Measurements from ENCODE around the gene KLF8.

GRCh38 chrX:56248492-56248891 lies 16.3 kb downstream of the KLF8 start:
- TF ChIP-seq ELF4 (IDR thresholded peaks at IDR 0.05) (no peak), FOXM1 (IDR thresholded peaks at IDR 0.05; ENCODE audit: borderline replicate concordance) (no peak), BHLHE40 (IDR thresholded peaks at IDR 0.05; ENCODE audit: borderline replicate concordance) (no peak), SP1 (IDR thresholded peaks at IDR 0.05) (no peak), FOXA1 (IDR thresholded peaks at IDR 0.05) (no peak), SUZ12 (IDR thresholded peaks at IDR 0.05) (no peak), FOXK2 (IDR thresholded peaks at IDR 0.05) (no peak), NFRKB (IDR thresholded peaks at IDR 0.05) (no peak)
